ENCODE results near the gene PIGP. TPM values are rescaled to one million over a fixed set of nuclear protein-coding genes. Genes with fewer than 3 reads are reported as not detected.
A peak's percentile ranks its signal among the peaks of the same experiment; 100 is the strongest.

PIGP gene
- total and polyA plus RNA-seq, 2 of the 13 experiments (the other 11 are each of a cell fraction or from before 2014, with no cell fraction given): 14.8 to 33.4 TPM

- no peak for TF ChIP-seq KLF12 (CRISPR knock-in tag; IDR thresholded peaks at IDR 0.05; ENCODE audit: borderline replicate concordance)
- no peak for TF ChIP-seq ZNF740 (CRISPR knock-in tag; IDR thresholded peaks at IDR 0.05)
- TF ChIP-seq SSRP1 (CRISPR knock-in tag; IDR thresholded peaks at IDR 0.05): no peak; the same call in 1 of the 2 replicates
- 0 out of 2 replicates have a peak, but pooled peaks have one; percentile 27 for TF ChIP-seq ZNF670 (CRISPR knock-in tag; IDR thresholded peaks at IDR 0.05; ENCODE audit: borderline replicate concordance)
- peak in 1 of 2 experiments; percentile 51; a peak in 1 of 4 replicates for TF ChIP-seq POLR2A (IDR thresholded peaks at IDR 0.05; ENCODE audit: insufficient read depth in 1 of 2, low read depth in 2 of 2, low read length in 2 of 2)
- no peak for TF ChIP-seq ZNF136 (CRISPR knock-in tag; IDR thresholded peaks at IDR 0.05; ENCODE audit: low read depth)
- no peak for TF ChIP-seq MAFF (IDR thresholded peaks at IDR 0.05; ENCODE audit: low read depth, low read length)
- no peak for TF ChIP-seq NR1H2 (CRISPR knock-in tag; IDR thresholded peaks at IDR 0.05; ENCODE audit: borderline replicate concordance, low read depth)
- no peak for TF ChIP-seq PRPF4 (IDR thresholded peaks at IDR 0.05; ENCODE audit: low read depth, low read length, poor library complexity, severe bottlenecking)
- no peak for TF ChIP-seq RNF219 (CRISPR knock-in tag; IDR thresholded peaks at IDR 0.05)
- TF ChIP-seq POGZ (CRISPR knock-in tag; IDR thresholded peaks at IDR 0.05): peak; percentile 41; the same call in 1 of the 2 replicates
- no peak for TF ChIP-seq ZSCAN5A (CRISPR knock-in tag; IDR thresholded peaks at IDR 0.05; ENCODE audit: borderline replicate concordance)
- peak; percentile 55; the same call in 1 of the 2 replicates for TF ChIP-seq MTF2 (CRISPR knock-in tag; IDR thresholded peaks at IDR 0.05; ENCODE audit: borderline replicate concordance)
- TF ChIP-seq WIZ (CRISPR knock-in tag; IDR thresholded peaks at IDR 0.05): 0 out of 2 replicates have a peak, but pooled peaks have one; percentile 29
- no peak for TF ChIP-seq ZBTB20 (CRISPR knock-in tag; IDR thresholded peaks at IDR 0.05; ENCODE audit: borderline replicate concordance, low read depth)
- TF ChIP-seq ZNF615 (CRISPR knock-in tag; IDR thresholded peaks at IDR 0.05; ENCODE audit: borderline replicate concordance): no peak
- peak; percentile 5; the same call in 1 of the 2 replicates for TF ChIP-seq SIN3A (IDR thresholded peaks at IDR 0.05; ENCODE audit: borderline replicate concordance, low read depth, low read length)
- TF ChIP-seq ZNF282 (IDR thresholded peaks at IDR 0.05; ENCODE audit: partially characterized antibody): no peak
- no peak for TF ChIP-seq PRMT3 (CRISPR knock-in tag; IDR thresholded peaks at IDR 0.05; ENCODE audit: borderline replicate concordance, low read depth)
- TF ChIP-seq FIP1L1 (IDR thresholded peaks at IDR 0.05; ENCODE audit: borderline replicate concordance, insufficient read depth, low read depth, low read length): no peak
- no peak for TF ChIP-seq ZNF800 (CRISPR knock-in tag; IDR thresholded peaks at IDR 0.05)
- peak; percentile 74 for TF ChIP-seq SALL1 (CRISPR knock-in tag; IDR thresholded peaks at IDR 0.05)
- no peak for TF ChIP-seq MBD4 (IDR thresholded peaks at IDR 0.05; ENCODE audit: borderline replicate concordance, low read length)
- no peak for TF ChIP-seq NFIC (IDR thresholded peaks at IDR 0.05; ENCODE audit: low read length)
- no peak for TF ChIP-seq BRCA1 (CRISPR knock-in tag; IDR thresholded peaks at IDR 0.05)
These were observed 736 bp upstream of the PIGP start (continued) for GRCh38 chr21:37073417-37074196.
